Liver (tissue), 9 donors: ENCODE results near the gene ATG2B. TPM values are rescaled to one million over a fixed set of nuclear protein-coding genes. Genes with fewer than 3 reads are reported as not detected.

Experiments used
- DNase-seq: peaks from one replicate; pipeline ENCODE4 v3.0.0-alpha.2; 2017; ENCODE audit warnings: low spot score
- H3K27ac ChIP-seq, 2 donors: one replicate each; pipeline ENCODE4 v1.7.0; 2013; ENCODE audit warnings: inconsistent platforms in 2 of 2, low read length in 2 of 2, control low read depth in 1 of 2, low read depth in 1 of 2, mild to moderate bottlenecking in 1 of 2
- H3K27me3 ChIP-seq, 4 donors: one replicate each; pipeline versions ENCODE4 v1.6.1 to v1.7.0; 2013; ENCODE audit warnings: low read length in 3 of 4, inconsistent platforms in 1 of 4, mild to moderate bottlenecking in 1 of 4, moderate library complexity in 1 of 4; ENCODE audit not compliant: control insufficient read depth in 4 of 4, insufficient read depth in 4 of 4
- H3K36me3 ChIP-seq, 4 donors: one replicate each; pipeline versions ENCODE4 v1.6.1 to v1.7.0; 2013; ENCODE audit warnings: low read length in 3 of 4, mild to moderate bottlenecking in 3 of 4, low read depth in 1 of 4, moderate library complexity in 1 of 4; ENCODE audit not compliant: control insufficient read depth in 4 of 4, insufficient read depth in 3 of 4
- H3K4me1 ChIP-seq, 4 donors: one replicate each; pipeline versions ENCODE4 v1.6.1 to v1.7.0; 2013; ENCODE audit warnings: low read length in 3 of 4, mild to moderate bottlenecking in 3 of 4, moderate library complexity in 1 of 4; ENCODE audit not compliant: control insufficient read depth in 4 of 4, insufficient read depth in 4 of 4
- H3K4me3 ChIP-seq, 3 donors: one replicate each; pipeline versions ENCODE4 v1.6.1 to v1.7.0; 2013; ENCODE audit warnings: low read length in 3 of 3, control low read depth in 1 of 3, low read depth in 1 of 3, mild to moderate bottlenecking in 1 of 3
- H3K9ac ChIP-seq, 2 donors: one replicate each; pipeline ENCODE4 v1.7.0; 2013; ENCODE audit warnings: low read length in 2 of 2, mild to moderate bottlenecking in 2 of 2, moderate library complexity in 2 of 2, control low read depth in 1 of 2, low read depth in 1 of 2
- H3K9me3 ChIP-seq, 4 donors: one replicate each; pipeline versions ENCODE4 v1.6.1 to v1.7.0; 2013; ENCODE audit warnings: low read length in 3 of 4; ENCODE audit not compliant: control insufficient read depth in 4 of 4
- ATF3 ChIP-seq: IDR thresholded peaks from 2 replicates; pipeline ENCODE4 v1.6.1; 2016; ENCODE audit warnings: antibody characterized with exemption
- EGR1 ChIP-seq, 2 donors: IDR thresholded peaks; 2 replicates each; pipeline ENCODE4 v1.6.1; 2016 to 2018; ENCODE audit warnings: antibody characterized with exemption in 2 of 2, low read depth in 2 of 2
- FOXA1 ChIP-seq: IDR thresholded peaks from 2 replicates; pipeline ENCODE4 v1.6.1; 2016; ENCODE audit warnings: antibody characterized with exemption
- FOXA2 ChIP-seq: IDR thresholded peaks from 2 replicates; pipeline ENCODE4 v1.6.1; 2016; ENCODE audit warnings: antibody characterized with exemption
- GABPA ChIP-seq, 2 donors: IDR thresholded peaks in 1 of 2; conservative IDR thresholded peaks in 1 of 2; 2 replicates each; pipeline ENCODE4 v1.6.1; 2016; ENCODE audit warnings: antibody characterized with exemption in 2 of 2, mild to moderate bottlenecking in 1 of 2, moderate library complexity in 1 of 2
- HNF4G ChIP-seq: IDR thresholded peaks from 2 replicates; pipeline ENCODE4 v1.6.1; 2016; ENCODE audit warnings: antibody characterized with exemption
- JUND ChIP-seq, 2 donors: IDR thresholded peaks; 2 replicates each; pipeline ENCODE4 v1.6.1; 2016; ENCODE audit warnings: antibody characterized with exemption in 2 of 2
- MAX ChIP-seq: IDR thresholded peaks from 2 replicates; pipeline ENCODE4 v1.6.1; 2016; ENCODE audit warnings: antibody characterized with exemption
- NR2F2 ChIP-seq: IDR thresholded peaks from 2 replicates; pipeline ENCODE4 v1.6.1; 2016; ENCODE audit warnings: antibody characterized with exemption
- RAD21 ChIP-seq, 2 donors: IDR thresholded peaks; 2 replicates each; pipeline ENCODE4 v1.6.1; 2016; ENCODE audit warnings: antibody characterized with exemption in 2 of 2, mild to moderate bottlenecking in 2 of 2
- TAF1 ChIP-seq: conservative IDR thresholded peaks from 2 replicates; pipeline ENCODE4 v1.6.1; 2016; ENCODE audit warnings: antibody characterized with exemption, mild to moderate bottlenecking
- YY1 ChIP-seq: IDR thresholded peaks from 2 replicates; pipeline ENCODE4 v1.6.1; 2016; ENCODE audit warnings: antibody characterized with exemption, mild to moderate bottlenecking
- WGBS: extraction: QIAGEN DNeasy Blood & Tissue Kit; methylation state at CpG from one replicate; pipeline ENCODE4 v1.1.7; 2013; 5-methylcytosine and 5-hydroxymethylcytosine counted together
- polyA plus RNA-seq, 2 donors: library from polyadenylated mRNA; stranded (reverse) in 1 of 2; unstranded in 1 of 2; fragments of 200-250 nt in 1 of 2; fragments of >200 nt in 1 of 2; fragmentation: Nextera tagmentation in 1 of 2; extraction: Ambion mirVana in 1 of 2; gene quantifications; one replicate each; pipeline versions ENCODE4 v1.2.1 to v1.2.3, GENCODE V29; 2013 to 2015
- total RNA-seq, 2 donors: library from RNA; depleted of rRNA; stranded (reverse); fragments of >200 nt; gene quantifications; one replicate each; pipeline ENCODE4 v1.2.3, GENCODE V29; 2014
- TF ChIP-seq, protein P1 (sequence below): fragments of 150-350 bp; IDR thresholded peaks from 2 replicates; pipeline ENCODE4 v1.5.1; 2017; ENCODE audit warnings: improper control_type of control experiment, low read depth, low read length; ENCODE audit not compliant: missing input control
- TF ChIP-seq, protein P2 (sequence below): IDR thresholded peaks from 2 replicates; pipeline ENCODE4 v1.6.1; 2016; ENCODE audit warnings: antibody characterized with exemption, mild to moderate bottlenecking
- TF ChIP-seq, protein P3 (sequence below): IDR thresholded peaks from 2 replicates; pipeline ENCODE4 v1.6.1; 2016; ENCODE audit warnings: antibody characterized with exemption
- donor health status: healthy.
- donor health status: healthy.
- donor health status: healthy.
- donor health status: healthy.
- donor health status: healthy.

Gene ATG2B
- total and polyA plus RNA-seq, 4 donors, result 4.7 to 36.0 (median 20.5) TPM

DNA sequence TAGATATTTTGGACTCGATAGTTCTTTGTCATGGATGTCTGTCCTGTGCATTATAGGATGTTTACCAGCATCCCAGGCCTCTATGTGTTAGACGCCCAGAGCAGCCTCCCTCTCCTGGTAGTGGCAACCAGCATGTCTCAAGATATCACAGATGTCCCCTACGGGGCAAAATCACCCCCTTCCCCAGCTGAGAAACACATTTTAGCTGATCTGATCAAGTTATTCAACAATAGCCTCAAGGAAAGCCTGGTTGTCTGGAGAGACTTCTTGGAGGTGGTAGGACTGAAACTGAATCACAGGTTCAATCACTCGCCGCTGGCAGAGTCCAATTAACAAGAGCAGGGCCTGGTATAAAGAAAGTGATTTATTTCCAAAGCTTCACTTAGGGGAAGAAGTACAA is 89.5 kb downstream of the ATG2B start:
- Histone ChIP-seq H3K4me1 (peaks cover 0 to 12% (median 7%) of the 10 kb centered on the region in 4 donors), H3K27me3 (no peaks in the 10 kb centered on the region), H3K36me3 (no peaks in the 10 kb centered on the region), H3K9me3 (peaks cover 0 to 6% (median 3%) of the 10 kb centered on the region in 4 donors), H3K4me3 (no peak overlapping the region), H3K27ac (no peak overlapping the region), H3K9ac (no peak overlapping the region)
- no peak for DNase-seq
- 95% methylated on average over 5 of the region's 5 CpGs for WGBS
- TF ChIP-seq FOXA1 (no peak), NR2F2 (no peak), TAF1 (no peak), RAD21 (IDR thresholded peaks at IDR 0.05) (no peak), FOXA2 (no peak), ATF3 (no peak), EGR1 (IDR thresholded peaks at IDR 0.05; ENCODE audit: low read depth in 2 of 2) (no peak)
- TF ChIP-seq, protein P1, sequence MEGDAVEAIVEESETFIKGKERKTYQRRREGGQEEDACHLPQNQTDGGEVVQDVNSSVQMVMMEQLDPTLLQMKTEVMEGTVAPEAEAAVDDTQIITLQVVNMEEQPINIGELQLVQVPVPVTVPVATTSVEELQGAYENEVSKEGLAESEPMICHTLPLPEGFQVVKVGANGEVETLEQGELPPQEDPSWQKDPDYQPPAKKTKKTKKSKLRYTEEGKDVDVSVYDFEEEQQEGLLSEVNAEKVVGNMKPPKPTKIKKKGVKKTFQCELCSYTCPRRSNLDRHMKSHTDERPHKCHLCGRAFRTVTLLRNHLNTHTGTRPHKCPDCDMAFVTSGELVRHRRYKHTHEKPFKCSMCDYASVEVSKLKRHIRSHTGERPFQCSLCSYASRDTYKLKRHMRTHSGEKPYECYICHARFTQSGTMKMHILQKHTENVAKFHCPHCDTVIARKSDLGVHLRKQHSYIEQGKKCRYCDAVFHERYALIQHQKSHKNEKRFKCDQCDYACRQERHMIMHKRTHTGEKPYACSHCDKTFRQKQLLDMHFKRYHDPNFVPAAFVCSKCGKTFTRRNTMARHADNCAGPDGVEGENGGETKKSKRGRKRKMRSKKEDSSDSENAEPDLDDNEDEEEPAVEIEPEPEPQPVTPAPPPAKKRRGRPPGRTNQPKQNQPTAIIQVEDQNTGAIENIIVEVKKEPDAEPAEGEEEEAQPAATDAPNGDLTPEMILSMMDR, result no peak
- TF ChIP-seq, protein P2, sequence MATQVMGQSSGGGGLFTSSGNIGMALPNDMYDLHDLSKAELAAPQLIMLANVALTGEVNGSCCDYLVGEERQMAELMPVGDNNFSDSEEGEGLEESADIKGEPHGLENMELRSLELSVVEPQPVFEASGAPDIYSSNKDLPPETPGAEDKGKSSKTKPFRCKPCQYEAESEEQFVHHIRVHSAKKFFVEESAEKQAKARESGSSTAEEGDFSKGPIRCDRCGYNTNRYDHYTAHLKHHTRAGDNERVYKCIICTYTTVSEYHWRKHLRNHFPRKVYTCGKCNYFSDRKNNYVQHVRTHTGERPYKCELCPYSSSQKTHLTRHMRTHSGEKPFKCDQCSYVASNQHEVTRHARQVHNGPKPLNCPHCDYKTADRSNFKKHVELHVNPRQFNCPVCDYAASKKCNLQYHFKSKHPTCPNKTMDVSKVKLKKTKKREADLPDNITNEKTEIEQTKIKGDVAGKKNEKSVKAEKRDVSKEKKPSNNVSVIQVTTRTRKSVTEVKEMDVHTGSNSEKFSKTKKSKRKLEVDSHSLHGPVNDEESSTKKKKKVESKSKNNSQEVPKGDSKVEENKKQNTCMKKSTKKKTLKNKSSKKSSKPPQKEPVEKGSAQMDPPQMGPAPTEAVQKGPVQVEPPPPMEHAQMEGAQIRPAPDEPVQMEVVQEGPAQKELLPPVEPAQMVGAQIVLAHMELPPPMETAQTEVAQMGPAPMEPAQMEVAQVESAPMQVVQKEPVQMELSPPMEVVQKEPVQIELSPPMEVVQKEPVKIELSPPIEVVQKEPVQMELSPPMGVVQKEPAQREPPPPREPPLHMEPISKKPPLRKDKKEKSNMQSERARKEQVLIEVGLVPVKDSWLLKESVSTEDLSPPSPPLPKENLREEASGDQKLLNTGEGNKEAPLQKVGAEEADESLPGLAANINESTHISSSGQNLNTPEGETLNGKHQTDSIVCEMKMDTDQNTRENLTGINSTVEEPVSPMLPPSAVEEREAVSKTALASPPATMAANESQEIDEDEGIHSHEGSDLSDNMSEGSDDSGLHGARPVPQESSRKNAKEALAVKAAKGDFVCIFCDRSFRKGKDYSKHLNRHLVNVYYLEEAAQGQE, result no peak
- TF ChIP-seq, protein P3, sequence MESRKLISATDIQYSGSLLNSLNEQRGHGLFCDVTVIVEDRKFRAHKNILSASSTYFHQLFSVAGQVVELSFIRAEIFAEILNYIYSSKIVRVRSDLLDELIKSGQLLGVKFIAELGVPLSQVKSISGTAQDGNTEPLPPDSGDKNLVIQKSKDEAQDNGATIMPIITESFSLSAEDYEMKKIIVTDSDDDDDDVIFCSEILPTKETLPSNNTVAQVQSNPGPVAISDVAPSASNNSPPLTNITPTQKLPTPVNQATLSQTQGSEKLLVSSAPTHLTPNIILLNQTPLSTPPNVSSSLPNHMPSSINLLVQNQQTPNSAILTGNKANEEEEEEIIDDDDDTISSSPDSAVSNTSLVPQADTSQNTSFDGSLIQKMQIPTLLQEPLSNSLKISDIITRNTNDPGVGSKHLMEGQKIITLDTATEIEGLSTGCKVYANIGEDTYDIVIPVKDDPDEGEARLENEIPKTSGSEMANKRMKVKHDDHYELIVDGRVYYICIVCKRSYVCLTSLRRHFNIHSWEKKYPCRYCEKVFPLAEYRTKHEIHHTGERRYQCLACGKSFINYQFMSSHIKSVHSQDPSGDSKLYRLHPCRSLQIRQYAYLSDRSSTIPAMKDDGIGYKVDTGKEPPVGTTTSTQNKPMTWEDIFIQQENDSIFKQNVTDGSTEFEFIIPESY, result no peak

DNA sequence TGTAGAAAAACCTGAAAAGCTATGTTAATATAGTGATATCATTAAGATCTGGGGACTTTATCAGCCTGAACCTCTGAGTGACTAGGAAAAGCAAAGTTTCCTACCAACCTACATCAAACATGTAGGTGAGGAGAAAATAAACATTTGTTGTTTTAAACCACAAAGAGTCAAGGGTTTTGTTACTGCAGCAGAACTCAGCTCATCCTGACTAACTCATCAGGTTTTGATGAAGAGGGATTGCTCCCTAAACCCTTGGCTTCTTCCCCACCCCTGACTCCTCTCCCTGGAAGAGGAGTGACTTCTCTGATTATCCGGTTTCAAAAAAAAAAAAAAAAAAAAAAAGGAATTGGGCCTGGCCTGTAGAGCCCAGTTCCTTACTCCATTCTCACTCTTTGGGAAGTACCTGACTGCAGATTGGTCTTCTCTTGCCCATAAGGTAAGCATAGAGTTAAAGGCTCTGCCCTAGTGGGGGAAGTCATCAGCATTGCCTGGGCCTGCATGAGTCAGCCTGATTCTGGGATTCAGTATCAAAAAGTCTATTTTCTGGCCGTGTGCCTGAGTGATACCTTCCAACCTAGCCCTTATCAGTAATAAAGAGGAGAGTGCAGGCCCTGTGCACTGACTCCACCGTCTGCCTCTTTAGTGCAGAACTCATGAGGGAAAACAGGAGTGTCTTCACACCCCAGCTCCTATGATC is 90.2 kb downstream of the ATG2B start:
- H3K27ac ChIP-seq, result no peak overlapping the region
- no peak overlapping the region for H3K9ac ChIP-seq

More for the DNA sequence above, 90.2 kb downstream of the ATG2B start:
- Histone ChIP-seq H3K9me3 (peaks cover 0 to 3% (median 2%) of the 10 kb centered on the region in 4 donors), H3K27me3 (no peaks in the 10 kb centered on the region), H3K4me3 (no peak overlapping the region), H3K4me1 (peaks cover 0 to 18% (median 12%) of the 10 kb centered on the region in 4 donors), H3K36me3 (no peaks in the 10 kb centered on the region)
- no peak for DNase-seq
- WGBS, result 53% methylated on average over 3 of the region's 3 CpGs
- TF ChIP-seq ATF3, result no peak
- no peak for TF ChIP-seq HNF4G
- TF ChIP-seq, protein P2, result no peak
- TF ChIP-seq EGR1 (IDR thresholded peaks at IDR 0.05; ENCODE audit: low read depth in 2 of 2), result no peak
- TF ChIP-seq YY1, result no peak
- TF ChIP-seq TAF1, result no peak
- TF ChIP-seq GABPA (IDR thresholded peaks at IDR 0.05 in 1 of 2, conservative IDR thresholded peaks at IDR 0.05 in 1 of 2), result no peak
- no peak for TF ChIP-seq JUND (IDR thresholded peaks at IDR 0.05)
- TF ChIP-seq RAD21 (IDR thresholded peaks at IDR 0.05), result no peak
- TF ChIP-seq, protein P3, result no peak
- TF ChIP-seq MAX, result no peak
